Hepatocyte (in vitro differentiated cells): ENCODE measurements around the gene ZNF581.

Experiments
- CTCF ChIP-seq: fragments of 200-600 bp; sonication (generic); IDR thresholded peaks from 2 replicates; pipeline ENCODE4 v1.5.1; 2016; ENCODE audit warnings: antibody characterized with exemption, mild to moderate bottlenecking; ENCODE audit not compliant: poor library complexity
- EZH2 ChIP-seq: fragments of 200-600 bp; sonication (generic); IDR thresholded peaks from 2 replicates; pipeline ENCODE4 v1.6.1; 2016; ENCODE audit warnings: antibody characterized with exemption, mild to moderate bottlenecking, borderline replicate concordance

GRCh38 chr19:55643887-55644176 lies 383 bp downstream of the ZNF581 start:
- TF ChIP-seq EZH2 (no peak), CTCF (no peak)
